ENCODE results near the gene STMN1. TPM values are rescaled to one million over a fixed set of nuclear protein-coding genes. Genes with fewer than 3 reads are reported as not detected.

STMN1 gene
- total RNA-seq, 1 donor from 2014 or later, result 25.6 TPM

- ChIA-PET CTCF (no interaction called here), POLR2A (no interaction called here)
- Mint-ChIP-seq H3K36me3 (ENCODE audit: low read depth) (no peaks in the 10 kb centered on the region), H3K27ac (peak overlapping the region; percentile 21), H3K9me3 (no peaks in the 10 kb centered on the region), H3K27me3 (no peaks in the 10 kb centered on the region), H3K4me3 (no peak overlapping the region), H3K4me1 (peaks cover 35% of the 10 kb centered on the region)
- ATAC-seq (ENCODE audit: low read depth) (no peak), DNase-seq (no peak)
- TF ChIP-seq CTCF (IDR thresholded peaks at IDR 0.05), result no peak
- intact Hi-C loops (cut with micrococcal nuclease), result loop anchor here (10.0 kb wide), 2 partner anchors 362 to 1228 kb away; partner anchors contain the start of genes CEP85 and SRRM1
Observed at GRCh38 chr1:25872713-25873112, 33.5 kb downstream of the STMN1 start.

- Mint-ChIP-seq H3K4me1 (peaks cover 35% of the 10 kb centered on the region), H3K36me3 (ENCODE audit: low read depth) (no peaks in the 10 kb centered on the region), H3K27ac (no peak overlapping the region), H3K9me3 (no peaks in the 10 kb centered on the region), H3K4me3 (no peak overlapping the region), H3K27me3 (no peaks in the 10 kb centered on the region)
- POLR2A ChIA-PET, result no interaction called here
- DNase-seq, result no peak
- TF ChIP-seq CTCF (IDR thresholded peaks at IDR 0.05), result no peak
- intact Hi-C loops (cut with micrococcal nuclease), result loop anchor here (10.0 kb wide), 2 partner anchors 363 to 1227 kb away; partner anchors contain the start of genes CEP85 and SRRM1
- no peak for ATAC-seq (ENCODE audit: low read depth)
- CTCF ChIA-PET, result no interaction called here
Observed at GRCh38 chr1:25871704-25872494, 34.3 kb downstream of the STMN1 start.

GRCh38 chr1:25871086-25871703 is 35.0 kb downstream of the STMN1 start:
- DNase-seq, result no peak
- Mint-ChIP-seq H3K9me3 (no peaks in the 10 kb centered on the region), H3K4me3 (no peak overlapping the region), H3K36me3 (ENCODE audit: low read depth) (no peaks in the 10 kb centered on the region), H3K27ac (no peak overlapping the region), H3K4me1 (peaks cover 34% of the 10 kb centered on the region), H3K27me3 (no peaks in the 10 kb centered on the region)
- ChIA-PET POLR2A (no interaction called here), CTCF (no interaction called here)
- TF ChIP-seq CTCF (IDR thresholded peaks at IDR 0.05), result no peak
- intact Hi-C loops (cut with micrococcal nuclease), result loop anchor here (10.0 kb wide), 2 partner anchors 364 to 1226 kb away; partner anchors contain the start of genes CEP85 and SRRM1
- ATAC-seq (ENCODE audit: low read depth), result no peak

GRCh38 chr1:25870614-25871013 is 35.6 kb downstream of the STMN1 start:
- no peak for TF ChIP-seq CTCF (IDR thresholded peaks at IDR 0.05)
- H3K36me3 Mint-ChIP-seq (ENCODE audit: low read depth), result no peaks in the 10 kb centered on the region
- H3K27me3 Mint-ChIP-seq, result no peaks in the 10 kb centered on the region
- CTCF ChIA-PET, result no interaction called here
- intact Hi-C loops (cut with micrococcal nuclease), result loop anchor here (10.0 kb wide), 2 partner anchors 364 to 1226 kb away; partner anchors contain the start of genes CEP85 and SRRM1
- DNase-seq, result no peak
- H3K4me1 Mint-ChIP-seq, result peaks cover 31% of the 10 kb centered on the region
- POLR2A ChIA-PET, result no interaction called here
- no peak overlapping the region for H3K27ac Mint-ChIP-seq
- no peak for ATAC-seq (ENCODE audit: low read depth)
- H3K9me3 Mint-ChIP-seq, result no peaks in the 10 kb centered on the region
- H3K4me3 Mint-ChIP-seq, result no peak overlapping the region

GRCh38 chr1:25869909-25870606 is 36.2 kb downstream of the STMN1 start:
- no peak overlapping the region for H3K27ac Mint-ChIP-seq
- POLR2A ChIA-PET, result interaction anchor here (0.6 kb wide), 1 partner anchor 25 kb away, joined by 3 read pairs; no protein-coding TSS in a partner anchor

More at GRCh38 chr1:25869909-25870606, 36.2 kb downstream of the STMN1 start:
- ATAC-seq (ENCODE audit: low read depth) (no peak), DNase-seq (no peak)
- H3K9me3 Mint-ChIP-seq, result no peaks in the 10 kb centered on the region
- H3K4me3 Mint-ChIP-seq, result no peak overlapping the region
- TF ChIP-seq CTCF (IDR thresholded peaks at IDR 0.05), result no peak
- intact Hi-C loops (cut with micrococcal nuclease), result loop anchor here (10.0 kb wide), 2 partner anchors 365 to 1225 kb away; partner anchors contain the start of genes CEP85 and SRRM1
- CTCF ChIA-PET, result no interaction called here
- no peaks in the 10 kb centered on the region for H3K36me3 Mint-ChIP-seq (ENCODE audit: low read depth)
- no peaks in the 10 kb centered on the region for H3K27me3 Mint-ChIP-seq
- H3K4me1 Mint-ChIP-seq, result peaks cover 29% of the 10 kb centered on the region

Measured in activated B cell treated with CpG ODN at 0.5 μM for 24 hours (primary cell).